ENCODE results near the gene RBM34.
"Not testable (repeated sequence)": the region's sequence is repeated elsewhere in the genome, so short reads cannot be mapped to it uniquely, and the experiment has no call there.

Gene RBM34

GRCh38 chr1:235108876-235109275 is 52.2 kb downstream of the RBM34 start:
- DNase-seq, result no peak

DNA sequence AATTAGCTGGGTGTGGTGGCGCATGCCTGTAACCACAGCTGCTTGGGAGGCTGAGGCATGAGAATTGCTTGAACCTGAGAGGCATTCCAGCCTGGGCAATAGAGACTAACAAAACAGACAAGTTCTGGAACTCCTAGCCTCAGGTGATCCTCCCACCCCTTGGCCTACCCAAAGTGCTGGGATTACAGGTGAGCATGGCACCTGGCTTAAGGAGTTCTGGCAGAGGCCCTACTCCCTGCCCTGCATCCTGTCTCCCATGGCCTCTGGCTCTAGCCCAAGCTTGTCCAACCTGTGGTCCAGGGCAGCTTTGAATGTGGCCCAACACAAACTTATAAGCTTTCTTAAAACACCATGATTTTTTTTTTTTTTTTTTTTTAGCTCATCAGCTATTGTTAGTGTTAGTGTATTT is 52.9 kb downstream of the RBM34 start:
- no peak for DNase-seq

GRCh38 chr1:235107368-235108184 is 53.5 kb downstream of the RBM34 start:
- DNase-seq, result no peak

- no peak for DNase-seq
Observed at GRCh38 chr1:235106457-235106856, 54.6 kb downstream of the RBM34 start.

GRCh38 chr1:235105051-235106043 is 55.7 kb downstream of the RBM34 start:
- DNase-seq, result no peak

GRCh38 chr1:235102993-235103411 is 58.0 kb downstream of the RBM34 start:
- DNase-seq, result peak in 1 of 2 experiments; percentile 9

DNA sequence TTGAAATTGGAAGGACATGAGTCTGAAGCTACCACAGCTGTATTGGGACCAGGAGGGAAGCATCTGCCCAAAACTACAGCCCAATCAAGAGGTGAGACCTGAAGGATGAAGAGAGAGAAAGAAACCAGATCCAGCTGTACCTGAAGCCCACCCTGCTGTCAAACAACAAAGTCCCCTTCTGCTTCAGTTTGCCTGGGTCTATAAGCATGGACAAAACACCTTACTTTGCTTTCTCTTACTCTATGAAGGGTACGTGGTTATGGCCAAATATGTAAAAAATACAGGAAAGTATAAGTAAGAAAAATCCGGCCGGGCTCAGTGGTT is 58.8 kb downstream of the RBM34 start:
- DNase-seq, result no peak

DNA sequence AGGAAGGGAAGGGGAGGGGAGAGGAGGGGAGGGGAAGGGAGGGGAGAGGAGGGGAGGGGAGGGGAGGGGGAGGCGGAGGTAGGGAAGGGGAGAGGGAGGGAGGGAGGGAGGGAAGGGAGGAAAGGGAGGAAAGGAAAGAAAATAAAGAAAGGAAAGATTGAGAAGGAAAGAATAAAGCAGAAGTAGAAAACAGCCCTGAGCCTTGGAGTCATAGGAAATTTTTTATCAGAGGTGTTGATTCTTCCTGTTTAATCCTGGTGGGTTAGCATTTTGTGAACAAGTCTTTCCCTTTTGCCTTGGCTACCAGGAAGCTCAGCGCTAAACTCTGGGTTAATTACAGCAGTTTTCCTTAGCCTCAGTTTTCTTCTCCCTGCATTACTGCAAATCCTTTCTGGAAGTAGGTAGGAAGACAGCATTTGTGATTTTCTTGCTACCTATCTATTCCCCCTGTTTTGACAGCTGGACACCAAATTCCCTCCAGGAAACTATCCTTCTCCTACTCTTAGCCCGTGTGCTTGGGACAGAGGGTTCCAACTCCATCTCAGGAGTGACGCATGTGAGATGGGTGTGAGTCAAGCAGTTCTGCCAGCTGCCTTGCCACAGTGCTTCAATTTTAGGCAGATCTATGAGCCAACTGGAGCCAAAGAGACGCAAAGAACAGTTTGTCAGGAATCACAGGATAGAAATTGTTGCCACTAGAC is 59.3 kb downstream of the RBM34 start:
- DNase-seq, result no peak

GRCh38 chr1:235100194-235100772 is 60.8 kb downstream of the RBM34 start:
- peak; percentile 74 to 84 for DNase-seq

DNA sequence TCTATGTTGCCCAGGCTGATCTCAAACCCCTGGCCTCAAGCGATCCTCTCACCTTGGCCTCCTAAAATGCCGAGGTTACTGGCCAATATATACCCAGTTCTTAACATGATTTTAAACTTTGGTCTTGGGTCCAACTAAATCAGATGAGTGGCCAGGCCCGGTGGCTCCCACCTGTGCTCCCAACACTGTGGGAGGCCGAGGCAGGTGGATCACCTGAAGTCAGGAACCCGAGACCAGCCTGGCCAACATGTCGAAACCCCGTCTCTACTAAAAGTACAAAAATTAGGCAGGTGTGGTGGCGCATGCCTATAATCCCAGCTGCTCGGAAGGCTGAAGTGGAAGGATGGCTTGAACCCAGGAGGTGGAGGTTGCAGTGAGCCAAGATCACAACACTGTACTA is 62.1 kb downstream of the RBM34 start:
- no peak for DNase-seq

DNA sequence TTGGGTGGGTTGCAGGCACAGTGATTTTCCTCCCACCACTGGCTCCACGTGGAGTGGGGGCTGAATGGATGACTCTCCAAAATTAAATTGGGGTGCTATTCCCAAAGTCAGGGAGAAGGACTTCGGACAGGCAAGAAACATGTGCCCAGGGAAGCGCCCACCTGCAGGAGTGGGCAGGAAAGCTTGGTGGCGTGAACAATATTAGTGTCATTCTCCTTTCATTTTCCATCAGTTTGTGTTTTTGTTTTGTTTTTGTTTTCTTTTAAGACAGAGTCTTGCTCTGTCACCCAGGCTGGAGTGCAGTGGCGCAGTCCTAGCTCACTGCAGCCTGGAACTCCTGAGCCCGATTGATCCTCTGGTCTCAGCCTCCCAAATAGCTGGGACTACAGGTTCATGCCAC is 62.5 kb downstream of the RBM34 start:
- no peak for DNase-seq

GRCh38 chr1:235097501-235097900 is 63.5 kb downstream of the RBM34 start:
- not testable (repeated sequence) for DNase-seq

- DNase-seq, result no peak
Observed at GRCh38 chr1:235095938-235096562, 65.0 kb downstream of the RBM34 start.

DNA sequence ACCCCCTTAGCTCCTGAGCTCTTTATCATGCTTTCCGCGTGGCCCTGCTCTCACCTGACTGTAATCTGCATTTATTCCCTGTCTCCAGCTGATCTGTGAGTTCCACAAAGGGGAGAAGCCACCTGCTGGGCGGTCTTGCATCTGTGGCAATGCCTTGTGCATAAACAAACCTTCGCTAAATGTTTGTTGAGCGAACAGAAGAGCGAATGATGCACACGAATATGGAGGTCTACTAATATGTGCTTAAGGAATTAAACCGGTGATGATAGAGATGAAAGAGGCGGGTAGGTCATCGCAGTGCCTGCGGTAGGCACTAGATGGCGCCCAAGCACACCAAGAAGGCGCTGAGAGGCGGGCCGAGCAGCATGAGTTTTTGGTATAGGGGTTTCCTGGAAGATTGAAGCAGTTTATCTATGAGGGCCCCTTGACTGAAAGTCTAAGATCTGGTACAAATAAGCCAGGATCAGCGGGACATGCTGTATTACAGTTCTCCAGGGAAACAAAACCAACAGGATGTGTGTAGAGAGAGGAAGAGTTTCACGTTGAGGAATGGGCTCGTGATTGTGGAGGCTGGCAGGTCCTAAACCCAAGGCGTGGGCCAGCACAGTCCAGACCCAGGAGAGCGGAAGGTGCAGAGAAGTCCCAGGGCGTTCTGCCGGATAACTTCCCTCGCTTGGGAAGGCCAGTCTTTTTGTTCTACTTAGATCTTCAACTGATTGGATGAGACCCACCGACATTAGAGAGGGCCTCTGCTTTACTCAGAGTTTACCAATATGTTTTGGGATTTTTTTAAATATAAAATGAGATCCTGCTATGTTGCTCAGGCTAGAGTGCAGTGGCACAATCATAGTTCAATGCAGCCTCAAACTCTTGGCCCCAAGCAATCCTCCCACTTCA is 67.1 kb downstream of the RBM34 start:
- DNase-seq, result peak; percentile 63 to 73

GRCh38 chr1:235093013-235093695 is 67.9 kb downstream of the RBM34 start:
- DNase-seq, result peak; percentile 80 to 81

GRCh38 chr1:235092415-235092814 is 68.6 kb downstream of the RBM34 start:
- not testable (repeated sequence) for DNase-seq

GRCh38 chr1:235092045-235092406 is 69.0 kb downstream of the RBM34 start:
- not testable (repeated sequence) for DNase-seq

DNA sequence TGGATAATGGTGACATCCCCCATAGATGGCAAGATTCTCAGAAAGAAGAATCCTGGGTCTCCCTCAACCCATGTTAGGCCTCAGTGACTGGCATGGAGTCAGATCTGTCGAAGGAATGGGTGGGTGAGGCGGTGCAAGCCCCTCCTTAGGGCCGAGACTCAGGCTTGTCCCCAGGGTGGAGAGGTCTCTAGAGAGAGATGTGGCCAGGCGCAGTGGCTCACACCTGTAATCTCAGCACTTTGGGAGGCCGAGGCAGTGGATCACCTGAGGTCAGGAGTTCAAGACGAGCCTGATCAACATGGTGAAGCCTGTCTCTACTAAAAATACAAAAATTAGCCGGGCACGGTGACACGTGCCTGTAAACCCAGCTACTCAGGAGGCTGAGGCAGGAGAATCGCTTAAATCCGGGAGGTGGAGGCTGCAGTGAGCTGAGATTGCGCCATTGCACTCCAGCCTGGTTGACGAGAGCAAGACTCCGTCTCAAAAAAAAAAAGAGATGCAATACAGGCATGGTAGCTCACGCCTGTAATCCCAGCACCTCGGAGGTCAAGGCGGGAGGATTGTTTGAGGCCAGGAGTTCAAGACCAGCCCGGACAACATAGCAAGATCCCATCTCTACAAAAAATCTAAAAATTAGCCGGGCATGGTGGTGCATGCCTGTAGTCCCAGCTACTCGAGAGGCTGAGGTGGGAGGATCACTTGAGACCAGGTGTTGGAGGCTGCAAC is 69.6 kb downstream of the RBM34 start:
- not testable (repeated sequence) for DNase-seq

GRCh38 chr1:235090406-235091069 is 70.5 kb downstream of the RBM34 start:
- DNase-seq, result no peak
